ENCODE results near the gene NIP7.
"Not testable (repeated sequence)": the region's sequence is repeated elsewhere in the genome, so short reads cannot be mapped to it uniquely, and the experiment has no call there.

NIP7 gene

DNA sequence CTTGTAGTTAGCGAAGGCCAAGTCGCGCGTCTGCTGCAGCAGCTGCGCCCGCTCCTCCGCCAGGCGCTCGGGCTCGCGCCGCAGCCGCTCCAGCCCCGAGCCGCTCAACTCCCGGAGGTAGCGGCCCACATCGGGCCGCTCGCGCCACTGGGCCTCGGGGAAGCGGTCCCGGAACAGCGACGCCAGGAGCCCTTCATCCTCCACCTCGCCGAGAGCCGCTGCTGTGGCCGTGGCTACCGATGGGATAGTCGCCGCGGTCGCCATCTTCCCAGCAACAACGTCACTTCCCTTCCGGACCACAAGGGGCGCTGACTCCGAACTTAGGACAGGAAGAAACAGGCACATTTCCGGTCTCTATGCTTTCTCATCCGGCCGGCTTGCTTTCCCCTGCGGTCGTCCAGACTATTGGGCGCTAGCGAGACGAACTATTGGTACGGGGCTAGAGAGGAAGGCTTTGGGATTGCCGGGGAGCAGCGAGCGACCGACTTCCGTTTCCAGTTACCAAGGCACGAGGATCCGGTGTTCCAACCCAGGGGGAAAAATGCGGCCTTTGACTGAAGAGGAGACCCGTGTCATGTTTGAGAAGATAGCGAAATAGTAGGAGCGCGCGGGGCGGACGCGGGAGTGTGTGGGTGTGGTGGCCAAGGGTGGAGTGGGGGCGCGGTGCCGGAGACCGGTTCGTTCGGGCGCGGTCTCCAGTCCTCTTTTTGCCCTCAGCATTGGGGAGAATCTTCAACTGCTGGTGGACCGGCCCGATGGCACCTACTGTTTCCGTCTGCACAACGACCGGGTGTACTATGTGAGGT, at the start of gene NIP7, which contains the start of gene COG8:
Gene NIP7, plus strand, starts transcription at position 484 of the 806 bp plus-strand sequence. Its CDS starts 58 bp downstream, at position 542.
Gene COG8, minus strand, starts transcription at position 276 of the 806 bp plus-strand sequence. Its CDS starts 12 bp downstream, at position 264.
- DNase-seq = peak; percentile 86

DNA sequence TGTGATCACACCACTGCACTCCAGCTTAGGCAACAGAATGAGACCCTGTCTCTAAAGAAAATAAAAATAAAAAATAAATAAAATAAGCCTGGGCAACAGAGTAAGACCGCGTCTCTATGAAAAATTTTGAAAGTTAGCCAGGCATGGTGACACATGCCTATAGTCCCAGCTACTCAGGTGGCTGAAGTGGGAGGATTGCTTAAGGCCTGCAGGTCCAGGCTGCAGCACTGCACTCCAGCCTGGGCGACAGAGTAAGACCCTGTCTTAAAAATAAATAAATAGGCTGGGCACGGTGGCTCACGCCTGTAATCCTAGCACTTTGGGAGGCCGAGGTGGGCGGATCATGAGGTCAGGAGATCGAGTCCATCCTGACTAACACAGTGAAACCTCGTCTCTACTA, 47.9 kb upstream of the NIP7 start:
- not testable (repeated sequence) for DNase-seq

DNA sequence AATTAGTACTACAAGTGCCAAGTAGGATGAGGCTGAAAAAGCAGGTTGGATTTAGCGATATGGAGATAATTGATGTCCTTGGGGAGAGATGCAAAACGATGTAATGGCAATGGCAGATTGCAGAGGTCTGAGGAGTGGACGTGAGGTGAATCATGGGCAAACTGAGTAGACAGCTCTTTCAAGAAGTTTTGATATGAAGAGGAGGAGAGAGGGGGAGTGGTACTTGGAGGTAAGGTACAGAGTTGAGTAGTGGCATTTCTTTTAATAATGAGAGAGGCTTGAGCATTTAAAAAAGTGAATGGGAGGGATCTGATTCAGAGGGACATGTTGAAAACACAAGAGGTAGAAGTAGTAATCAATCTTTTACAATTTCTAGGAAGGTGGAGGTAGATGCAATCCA, 46.2 kb upstream of the NIP7 start:
- no peak for DNase-seq

DNA sequence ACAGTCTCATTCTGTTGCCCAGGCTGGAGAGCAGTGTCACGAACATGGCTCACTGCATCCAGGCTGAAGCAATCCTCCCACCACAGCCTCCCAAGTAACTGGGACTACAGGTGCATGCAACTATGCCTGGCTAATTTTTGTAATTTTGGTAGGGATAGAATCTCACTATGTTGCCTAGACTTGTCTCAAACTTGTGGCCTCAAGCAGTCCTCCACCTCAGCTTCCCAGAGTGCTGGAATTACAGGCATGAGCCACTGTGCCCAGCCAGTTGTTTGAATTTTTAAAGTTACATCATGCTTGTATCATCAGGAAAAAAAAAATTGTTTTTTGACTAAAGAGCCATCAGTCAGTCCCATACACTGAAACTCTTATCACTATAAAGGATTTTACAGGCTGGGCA, 45.5 kb upstream of the NIP7 start:
- no peak for DNase-seq

DNA sequence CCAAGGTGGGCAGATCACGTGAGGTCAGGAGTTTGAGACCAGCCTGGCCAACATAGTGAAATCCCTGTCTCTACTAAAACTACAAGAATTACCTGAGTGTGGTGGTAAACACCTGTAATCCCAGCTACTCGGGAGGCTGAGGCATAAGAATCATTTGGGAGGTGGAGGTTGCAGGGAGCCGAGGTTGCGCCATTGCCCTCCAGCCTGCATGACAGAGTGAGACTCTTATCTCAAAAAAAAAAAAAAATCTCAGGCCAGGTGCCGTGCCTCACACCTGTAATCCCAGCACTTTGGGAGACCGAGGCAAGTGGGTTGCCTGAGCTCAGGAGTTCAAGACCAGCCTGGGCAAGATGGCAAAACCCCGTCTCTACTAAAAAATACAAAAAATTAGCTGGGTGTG, 42.8 kb upstream of the NIP7 start:
- DNase-seq = not testable (repeated sequence)

DNA sequence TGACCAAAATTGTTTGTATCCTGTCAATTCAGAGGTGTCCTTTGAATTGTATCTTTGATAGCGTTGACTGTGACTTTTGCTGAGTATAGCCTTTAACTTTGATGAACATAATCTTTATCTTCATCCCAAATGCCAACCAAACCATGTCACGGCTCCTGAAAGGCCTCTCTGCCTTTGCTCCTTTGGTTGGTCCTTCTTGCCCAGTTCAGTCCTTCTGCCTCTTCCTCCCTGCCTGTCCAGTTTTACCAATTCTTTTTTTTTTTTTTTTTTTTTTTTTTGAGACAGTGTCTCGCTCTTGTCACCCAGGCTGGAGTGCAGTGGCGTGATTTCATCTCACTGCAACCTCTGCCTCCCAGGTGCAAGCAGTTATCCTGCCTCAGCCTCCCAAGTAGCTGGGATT, 41.3 kb upstream of the NIP7 start:
- DNase-seq = no peak

DNA sequence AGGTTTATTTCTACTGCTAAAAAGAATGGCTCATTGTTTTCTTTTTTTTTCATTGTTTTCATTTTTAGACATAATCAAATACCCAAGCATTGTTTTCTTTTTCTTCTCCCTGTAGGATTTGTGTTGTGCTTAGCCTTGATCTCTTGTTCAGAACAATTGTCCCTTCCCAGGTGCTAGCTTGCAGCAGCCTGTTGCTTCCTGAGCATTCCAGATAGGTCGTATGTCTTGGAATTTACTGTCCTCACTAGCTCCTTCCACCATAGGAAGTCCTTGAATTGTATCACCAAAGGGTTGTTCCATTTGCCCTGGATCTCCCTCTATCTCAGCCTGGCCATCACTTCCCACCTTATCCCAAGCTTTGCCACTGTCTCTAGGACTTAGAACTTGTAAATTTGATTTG, 38.4 kb upstream of the NIP7 start:
- DNase-seq = no peak

DNA sequence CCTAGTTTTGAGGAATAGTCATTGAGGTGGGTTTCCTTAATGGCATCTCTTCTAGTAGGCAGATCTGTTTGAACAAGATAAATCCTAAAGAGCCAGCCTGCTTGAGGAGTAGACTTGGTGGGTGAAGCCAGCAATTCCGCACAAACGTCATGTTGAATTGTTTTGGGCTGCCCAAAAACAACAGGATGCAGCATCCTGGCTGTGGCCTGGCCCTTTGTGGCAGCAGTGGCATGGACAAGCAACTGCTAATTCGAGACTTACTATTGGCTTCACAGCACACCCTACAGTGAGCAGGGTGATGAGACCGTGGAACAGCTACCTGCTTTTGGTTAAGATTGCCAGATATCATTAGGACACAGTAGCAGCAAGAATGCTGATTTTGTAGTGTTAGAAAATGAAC, 37.7 kb upstream of the NIP7 start:
- DNase-seq = no peak

DNA sequence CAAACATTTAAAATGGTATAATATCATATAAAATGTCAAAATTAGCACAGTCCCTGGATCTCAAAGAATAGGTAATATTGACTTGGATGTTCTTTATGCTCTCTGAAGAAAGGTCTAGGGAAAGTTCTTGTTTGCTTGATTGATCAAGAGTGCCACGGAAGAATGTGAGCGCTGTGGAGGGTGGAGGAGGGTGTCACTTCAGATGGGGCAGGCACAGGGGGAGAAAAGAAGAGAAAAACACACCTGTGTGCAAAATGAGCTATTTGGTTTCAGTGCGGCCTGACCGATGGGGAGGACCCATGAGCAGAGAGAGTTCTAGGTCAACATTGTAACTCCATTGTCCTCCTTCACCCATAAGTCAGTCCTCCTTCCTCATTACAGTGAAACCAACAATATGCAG, 37.3 kb upstream of the NIP7 start:
- no peak for DNase-seq

DNA sequence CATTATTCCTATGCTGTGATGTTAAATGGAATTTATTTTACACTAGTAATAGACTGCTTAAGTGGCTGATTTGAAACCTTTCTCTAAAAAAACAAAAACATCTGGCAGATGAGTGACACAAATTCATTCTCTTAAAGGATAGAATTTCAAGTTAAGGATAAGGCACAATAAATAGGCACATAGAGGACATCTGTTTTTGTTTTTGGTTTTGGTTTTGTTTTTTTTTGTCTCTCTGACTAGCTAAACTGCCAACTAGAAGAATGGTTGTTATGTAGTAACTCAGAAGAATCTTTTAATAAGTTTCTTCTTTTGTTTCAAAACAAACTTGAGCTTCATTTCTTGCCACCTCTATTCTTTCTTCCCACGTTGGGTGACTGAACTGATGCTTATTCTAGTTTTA, 33.5 kb upstream of the NIP7 start:
- DNase-seq = no peak

DNA sequence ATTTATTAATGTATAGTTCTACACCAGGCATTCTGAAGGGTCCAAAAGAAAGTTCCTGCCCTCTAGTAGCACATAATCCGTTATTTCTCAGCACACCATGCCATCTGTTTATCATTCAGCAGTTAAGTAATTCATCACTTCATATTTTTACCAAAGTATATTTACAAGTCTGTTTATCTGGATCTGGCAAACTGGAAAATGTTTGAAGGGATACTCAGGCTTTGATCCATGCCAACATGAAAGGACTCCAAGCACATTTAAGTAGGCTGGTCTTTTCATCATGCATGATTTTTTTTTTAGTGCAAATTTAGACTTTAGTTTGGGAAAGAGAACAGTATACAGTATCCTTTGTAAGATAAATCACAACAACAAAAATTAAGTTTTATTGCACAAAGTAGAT, 32.5 kb upstream of the NIP7 start:
- no peak for DNase-seq

DNA sequence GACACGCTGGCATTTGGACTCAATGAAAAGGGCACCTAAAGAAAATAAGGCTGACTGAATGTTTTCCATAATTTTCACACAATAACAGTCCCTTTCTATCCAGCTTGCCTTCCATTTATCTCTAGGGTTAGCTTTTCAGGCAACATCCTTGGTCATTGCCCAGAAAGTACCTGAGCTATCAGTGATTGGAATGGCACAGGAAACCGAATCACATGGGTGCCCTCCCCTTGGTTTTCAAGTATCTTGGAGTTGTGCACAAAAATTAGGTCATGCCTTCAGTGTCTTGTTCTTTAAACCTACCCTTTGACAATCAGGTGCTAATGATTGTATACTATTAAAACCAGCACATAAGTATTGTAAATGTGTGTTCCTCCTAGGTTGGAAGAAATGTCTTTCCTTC, 31.7 kb upstream of the NIP7 start:
- DNase-seq = no peak

DNA sequence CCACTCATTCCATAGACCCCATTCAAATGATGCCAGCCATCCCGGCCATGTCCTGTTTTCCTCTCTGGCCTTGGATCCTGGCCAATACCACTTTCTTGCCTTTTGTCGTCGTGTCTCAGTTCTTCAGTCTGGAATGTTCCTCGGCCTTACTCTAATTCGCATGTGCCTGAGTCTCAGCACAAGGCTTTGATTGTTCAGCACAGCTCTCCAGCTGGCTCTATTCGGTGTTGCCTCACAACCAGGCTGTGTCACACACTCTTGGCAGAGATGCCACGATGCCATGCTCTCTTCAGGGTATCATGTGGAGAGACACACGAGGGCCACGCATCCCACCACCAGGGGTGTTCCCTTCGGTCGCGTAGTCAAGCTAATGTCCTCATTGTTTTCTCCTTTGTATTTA, 30.3 kb upstream of the NIP7 start:
- DNase-seq = no peak

DNA sequence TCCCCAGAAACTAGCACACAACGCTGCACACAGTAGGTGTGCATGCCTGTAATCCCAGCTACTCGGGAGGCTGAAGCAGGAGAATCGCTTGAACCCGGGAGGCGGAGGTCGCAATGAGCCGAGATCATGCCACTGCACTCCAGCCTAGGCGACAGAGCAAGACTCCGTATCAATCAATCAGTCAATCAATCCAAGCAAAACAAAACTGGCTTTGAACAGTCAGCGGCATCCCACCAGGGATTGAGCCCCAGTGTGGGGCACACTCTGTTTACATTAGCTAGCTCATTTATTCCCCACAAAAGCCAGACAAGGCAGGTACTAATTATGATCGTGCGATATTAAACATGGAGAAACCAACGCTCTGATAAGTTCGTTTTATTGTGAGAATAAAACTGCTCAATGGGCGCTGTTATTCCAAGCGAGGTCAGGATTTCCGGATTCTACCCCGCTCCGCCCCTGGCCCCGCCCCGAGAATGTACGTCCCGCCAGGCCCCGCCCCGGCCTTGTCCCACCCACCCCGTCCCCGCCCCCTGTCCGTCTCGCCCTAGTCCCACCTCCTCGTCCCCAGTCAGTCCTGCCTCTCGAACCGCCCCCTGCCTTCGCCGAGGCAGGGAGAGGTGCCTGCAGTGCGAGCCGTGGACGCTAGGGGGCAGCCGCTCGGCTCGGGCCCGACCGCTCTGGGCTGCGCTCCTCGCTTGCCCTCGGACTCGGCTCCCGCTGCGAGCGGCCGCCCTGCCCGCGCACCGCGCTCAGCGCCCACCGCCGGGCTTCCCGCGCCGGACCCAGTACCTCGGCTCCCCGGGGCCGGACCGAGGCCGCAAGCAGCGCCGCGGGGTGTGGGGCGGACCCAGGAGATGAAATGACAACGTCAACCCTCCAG, 28.7 kb upstream of the NIP7 start, which contains the start of gene VPS4A:
Gene VPS4A, plus strand, starts transcription at position 698 of the 880 bp plus-strand sequence. Its CDS starts 162 bp downstream, at position 860.
- DNase-seq = peak; percentile 77

DNA sequence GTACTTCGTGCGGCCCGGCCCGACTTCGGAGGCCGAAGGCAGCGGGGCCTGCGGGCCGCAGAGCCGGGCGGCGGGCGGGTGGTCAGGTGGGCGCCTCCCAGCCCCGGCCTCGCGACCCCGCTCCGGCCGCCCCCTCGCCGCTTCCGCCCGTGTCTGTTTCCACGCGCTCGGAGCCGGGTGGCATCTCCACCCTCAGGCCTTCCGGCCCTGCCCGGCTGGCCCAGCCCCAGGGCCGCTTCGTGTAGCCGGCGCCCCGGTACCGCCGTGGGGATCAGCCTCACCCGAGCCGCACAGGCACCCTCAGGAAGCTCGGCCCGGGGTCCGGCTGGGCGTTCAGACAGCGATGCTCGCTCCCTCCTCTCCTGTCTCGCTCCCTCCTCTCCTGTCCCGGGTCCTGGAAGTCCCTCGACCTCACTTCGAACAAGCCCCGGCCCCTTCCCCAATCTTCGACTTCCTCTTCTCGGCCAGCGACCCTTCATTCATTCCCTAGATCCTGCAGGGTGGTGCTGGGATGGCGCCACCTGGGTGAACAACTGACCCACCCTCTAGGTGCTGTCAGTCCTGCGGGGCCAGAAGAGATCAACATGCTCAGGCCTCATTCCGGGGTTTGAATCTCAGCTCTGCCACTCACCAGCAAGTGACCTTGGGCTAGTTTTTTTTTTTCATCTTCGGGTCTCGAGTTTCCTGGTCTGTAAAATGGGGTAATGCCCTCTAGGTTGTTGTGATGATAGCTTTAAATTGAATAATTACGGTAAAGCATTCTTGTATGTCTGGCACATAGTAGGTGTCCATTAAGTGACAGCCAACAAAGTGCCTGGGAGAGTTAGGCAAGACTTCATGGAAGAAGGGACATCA, 27.8 kb upstream of the NIP7 start:
- DNase-seq = no peak

DNA sequence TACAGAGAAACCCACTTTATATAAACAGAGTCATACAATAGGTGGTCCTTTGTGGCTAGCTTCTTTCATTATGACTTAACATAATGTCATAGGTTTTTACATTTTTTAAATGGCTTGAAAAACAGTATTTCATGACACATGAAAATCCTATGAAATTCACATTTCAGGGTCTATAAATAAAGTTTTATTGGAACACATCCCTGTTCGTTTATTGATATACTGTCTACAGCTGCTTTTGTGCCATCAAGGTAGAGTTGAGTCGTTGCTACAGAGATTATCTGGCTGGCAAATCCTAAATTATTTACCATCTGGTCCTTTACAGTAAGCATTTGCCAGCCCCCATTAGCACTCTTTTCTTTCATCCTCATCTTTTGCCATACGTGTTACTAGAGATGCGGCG, 26.1 kb upstream of the NIP7 start:
- no peak for DNase-seq

DNA sequence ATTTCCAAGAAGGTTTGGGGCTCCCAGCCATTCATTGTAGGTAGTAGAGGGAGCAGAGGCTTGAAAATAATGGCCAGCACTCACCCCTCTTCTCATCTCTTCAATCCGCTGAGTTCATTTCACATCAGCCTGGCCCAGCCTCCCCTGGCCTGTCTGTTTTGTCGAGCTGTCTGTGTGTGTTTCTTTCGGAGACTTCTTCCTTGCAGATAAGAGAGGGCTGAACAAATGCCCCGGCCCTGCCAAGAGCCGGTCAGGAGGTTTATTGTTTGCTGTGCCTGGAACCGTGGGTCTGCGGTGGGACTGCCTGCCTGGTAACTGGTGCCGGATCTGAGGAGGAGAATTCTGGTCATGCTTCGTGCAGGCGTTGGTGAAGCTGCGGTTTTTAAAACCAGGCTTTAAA, 25.0 kb upstream of the NIP7 start:
- DNase-seq = no peak

DNA sequence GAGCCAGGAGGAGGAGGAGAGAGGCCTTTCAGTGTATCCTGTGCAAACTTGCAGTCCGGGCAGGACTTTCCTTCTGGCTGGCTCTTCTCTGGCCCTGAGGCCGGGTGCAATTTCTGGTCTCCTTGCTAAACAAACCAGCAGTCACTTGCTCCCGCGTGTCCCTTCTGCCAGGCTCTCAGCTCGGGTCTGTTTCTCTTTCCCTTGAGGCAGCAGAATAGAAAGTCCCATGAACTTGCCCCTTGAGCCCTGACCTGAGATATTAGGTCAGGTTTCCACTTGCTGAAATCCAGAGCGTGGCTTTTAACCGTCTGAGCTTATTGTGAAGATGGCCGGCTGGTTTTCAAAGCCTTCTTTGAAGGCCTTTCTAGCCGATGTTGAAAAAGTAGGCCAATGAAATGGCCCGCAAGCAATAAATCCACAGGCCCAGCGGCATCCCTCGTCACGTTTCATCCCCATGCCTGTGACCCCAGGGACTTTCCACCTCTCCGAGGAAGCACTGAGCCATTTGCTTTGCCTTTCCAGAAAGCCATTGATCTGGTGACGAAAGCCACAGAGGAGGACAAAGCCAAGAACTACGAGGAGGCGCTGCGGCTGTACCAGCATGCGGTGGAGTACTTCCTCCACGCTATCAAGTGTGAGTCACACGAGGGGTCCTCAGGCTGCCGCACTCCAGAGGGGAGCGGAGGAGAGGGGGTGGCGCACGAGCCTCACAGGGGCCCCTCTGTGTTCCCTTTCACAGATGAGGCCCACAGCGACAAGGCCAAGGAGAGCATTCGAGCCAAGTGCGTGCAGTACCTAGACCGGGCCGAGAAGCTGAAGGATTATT, 23.9 kb upstream of the NIP7 start:
- DNase-seq = no peak

DNA sequence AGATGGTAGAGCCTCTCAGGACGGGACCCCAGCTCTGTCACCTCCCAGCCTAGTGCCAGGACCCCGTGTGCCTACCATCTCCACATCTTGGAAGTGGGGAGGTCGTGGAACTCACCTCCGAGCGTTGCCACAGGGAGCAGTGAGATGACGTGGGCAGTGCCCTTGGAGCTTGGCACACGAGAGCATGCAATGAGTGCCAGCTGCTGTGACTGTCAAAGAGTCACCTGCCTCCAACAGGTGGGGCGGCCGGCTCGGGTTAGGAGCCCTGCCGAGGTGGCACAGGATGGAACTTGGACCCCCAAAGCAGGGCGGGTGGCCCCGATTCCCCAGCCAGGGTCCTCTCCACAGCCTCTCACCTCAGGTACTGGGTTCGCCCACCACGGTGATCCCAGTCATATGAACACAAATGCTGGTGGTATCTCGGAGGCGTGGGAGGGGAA, 23.0 kb upstream of the NIP7 start:
- no peak for DNase-seq

DNA sequence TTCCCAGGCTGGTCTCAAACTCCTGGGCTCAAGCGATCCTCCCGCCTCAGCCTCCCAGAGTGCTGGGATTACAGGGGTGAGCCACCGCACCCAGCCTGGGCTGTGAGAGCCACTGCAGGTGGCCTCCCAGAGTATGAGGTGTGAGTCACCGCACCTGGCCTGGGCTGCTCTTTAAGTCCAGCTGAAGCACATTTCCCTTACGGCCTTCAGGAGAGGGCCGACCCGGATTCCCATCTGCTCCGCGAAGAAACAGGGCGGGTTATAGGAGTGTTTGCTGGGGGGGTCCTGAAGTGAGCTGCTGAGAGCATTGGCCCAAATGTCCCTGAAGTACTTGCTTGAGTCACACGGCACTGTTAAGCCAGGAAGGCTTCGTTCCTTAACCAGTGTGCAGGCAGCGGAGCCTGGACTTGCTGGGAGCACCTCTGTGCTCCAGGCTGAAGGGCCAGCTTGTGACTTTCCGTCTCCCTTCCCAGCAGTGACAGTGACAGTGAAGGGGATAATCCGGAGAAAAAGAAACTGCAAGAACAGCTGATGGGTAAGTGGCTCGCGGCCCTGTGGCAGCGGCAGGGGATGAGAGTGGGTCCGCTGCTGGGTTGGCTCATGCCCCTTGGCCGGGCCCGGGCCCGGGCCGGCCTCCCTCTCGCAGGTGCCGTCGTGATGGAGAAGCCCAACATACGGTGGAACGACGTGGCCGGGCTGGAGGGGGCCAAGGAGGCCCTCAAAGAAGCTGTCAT, 21.2 kb upstream of the NIP7 start:
- DNase-seq = no peak

DNA sequence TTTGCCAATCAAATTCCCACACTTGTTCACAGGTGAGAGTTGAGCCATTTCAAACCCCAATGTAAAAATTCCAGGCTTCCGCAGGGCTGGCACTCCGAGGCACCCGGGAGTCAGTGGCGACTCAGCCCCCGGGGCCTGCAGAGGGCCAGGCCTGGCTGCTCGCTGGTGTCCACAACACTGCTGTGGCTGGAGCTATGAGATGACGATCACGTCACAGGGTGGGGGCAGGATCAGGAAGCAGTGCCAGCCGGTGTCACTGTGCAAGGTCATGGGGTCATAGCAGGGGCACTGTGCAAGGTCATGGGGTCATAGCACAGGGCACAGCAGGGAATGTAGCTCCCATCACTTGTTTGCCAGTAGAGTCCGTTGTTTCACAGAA, 20.7 kb upstream of the NIP7 start:
- no peak for DNase-seq

All from NCI-H1105 (cell line).